HUES6 (cell line): ENCODE results near the gene LTA.
A peak's percentile ranks its signal among the peaks of the same experiment; 100 is the strongest.

Experiments used
- H3K27ac ChIP-seq: 2 replicates; pipeline ENCODE4 v1.7.0; 2013; ENCODE audit warnings: low read depth, mild to moderate bottlenecking, low read length, inconsistent platforms
- H3K27me3 ChIP-seq: 2 replicates; pipeline ENCODE4 v1.6.1; 2013; ENCODE audit warnings: low read length; ENCODE audit not compliant: control insufficient read depth, insufficient read depth
- H3K36me3 ChIP-seq: 2 replicates; pipeline ENCODE4 v1.6.1; 2013; ENCODE audit warnings: low read length; ENCODE audit not compliant: control insufficient read depth, insufficient read depth
- H3K4me1 ChIP-seq: 2 replicates; pipeline ENCODE4 v1.6.1; 2013; ENCODE audit warnings: low read length; ENCODE audit not compliant: control insufficient read depth, insufficient read depth
- H3K4me3 ChIP-seq: 2 replicates; pipeline ENCODE4 v1.5.1; 2013; ENCODE audit warnings: low read depth, low read length
- H3K9ac ChIP-seq: one replicate; pipeline ENCODE4 v1.6.1; 2013; ENCODE audit warnings: mild to moderate bottlenecking, low read length
- H3K9me3 ChIP-seq: 2 replicates; pipeline ENCODE4 v1.6.1; 2013; ENCODE audit warnings: low read depth, low read length; ENCODE audit not compliant: control insufficient read depth, insufficient read depth

LTA gene

DNA sequence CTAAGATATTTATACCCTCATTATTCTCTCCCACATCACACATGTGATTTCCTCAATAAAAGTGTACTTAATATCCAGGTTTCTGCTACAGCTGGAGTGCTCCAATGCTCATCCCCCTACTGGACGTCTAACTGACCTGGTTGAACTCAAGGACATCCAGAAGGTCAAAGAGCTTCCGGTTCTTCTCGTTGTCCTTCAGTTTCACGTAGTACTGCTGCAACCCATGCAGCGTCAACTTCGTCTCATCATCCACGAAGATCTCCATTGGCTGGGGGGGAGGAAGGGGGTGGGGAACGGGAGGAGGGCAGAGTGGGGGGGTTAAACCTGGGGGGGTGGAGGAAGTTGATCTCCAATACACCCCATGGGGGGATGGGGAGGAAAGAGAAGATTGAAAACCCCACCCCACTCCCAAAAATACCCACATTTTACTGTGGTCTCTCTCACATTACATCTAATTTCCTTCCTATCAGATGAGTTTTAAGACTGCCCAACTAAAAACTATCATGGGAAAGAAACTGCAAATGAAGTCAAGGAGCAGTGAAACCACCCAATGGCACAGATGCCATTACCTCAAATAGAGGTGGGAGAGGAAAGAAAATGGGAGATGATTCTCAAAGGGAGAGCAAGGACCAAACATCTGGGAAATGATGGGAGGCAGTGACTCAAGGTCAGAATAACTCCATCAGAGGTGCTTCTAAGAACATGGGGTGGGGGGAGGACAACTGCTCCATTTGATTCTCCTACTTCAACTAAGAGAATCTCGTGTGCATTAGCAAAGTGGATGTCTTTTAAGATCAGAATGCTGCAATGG is 39.2 kb upstream of the LTA start:
- H3K9ac ChIP-seq = no peak overlapping the region
- peaks cover 7% of the 10 kb centered on the region for H3K4me1 ChIP-seq
- no peak overlapping the region for H3K27ac ChIP-seq
- H3K27me3 ChIP-seq = no peaks in the 10 kb centered on the region
- H3K4me3 ChIP-seq = no peak overlapping the region
- peaks cover 85% of the 10 kb centered on the region for H3K36me3 ChIP-seq
- no peaks in the 10 kb centered on the region for H3K9me3 ChIP-seq

- no peaks in the 10 kb centered on the region for H3K9me3 ChIP-seq
- H3K4me1 ChIP-seq = peaks cover 7% of the 10 kb centered on the region
- peaks cover 91% of the 10 kb centered on the region for H3K36me3 ChIP-seq
- H3K4me3 ChIP-seq = no peak overlapping the region
- no peaks in the 10 kb centered on the region for H3K27me3 ChIP-seq
- H3K27ac ChIP-seq = no peak overlapping the region
- no peak overlapping the region for H3K9ac ChIP-seq
Measured at GRCh38 chr6:31533455-31533841, 38.6 kb upstream of the LTA start.

DNA sequence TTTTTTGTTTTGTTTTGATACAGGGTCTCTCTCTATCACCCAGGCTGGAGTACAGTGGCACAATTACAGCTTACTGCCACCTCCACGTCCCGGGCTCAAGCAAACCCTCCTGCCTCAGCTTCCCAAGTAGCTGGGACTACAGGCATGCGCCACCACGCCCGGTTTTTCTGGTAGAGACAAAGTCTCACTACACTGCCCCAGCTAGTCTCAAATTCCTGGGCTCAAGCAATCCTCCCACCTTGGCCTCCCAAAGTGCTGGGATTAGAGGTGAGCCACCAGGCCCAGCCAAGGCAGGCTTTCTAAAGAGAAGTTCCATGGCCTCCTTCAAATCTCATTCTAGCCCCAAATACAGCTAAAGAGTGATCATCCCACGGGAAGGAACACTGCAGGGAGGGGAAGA is 38.1 kb upstream of the LTA start:
- no peak overlapping the region for H3K9ac ChIP-seq
- peaks cover 9% of the 10 kb centered on the region for H3K4me1 ChIP-seq
- no peaks in the 10 kb centered on the region for H3K27me3 ChIP-seq
- H3K9me3 ChIP-seq = no peaks in the 10 kb centered on the region
- no peak overlapping the region for H3K4me3 ChIP-seq
- H3K36me3 ChIP-seq = peaks cover 96% of the 10 kb centered on the region
- no peak overlapping the region for H3K27ac ChIP-seq

DNA sequence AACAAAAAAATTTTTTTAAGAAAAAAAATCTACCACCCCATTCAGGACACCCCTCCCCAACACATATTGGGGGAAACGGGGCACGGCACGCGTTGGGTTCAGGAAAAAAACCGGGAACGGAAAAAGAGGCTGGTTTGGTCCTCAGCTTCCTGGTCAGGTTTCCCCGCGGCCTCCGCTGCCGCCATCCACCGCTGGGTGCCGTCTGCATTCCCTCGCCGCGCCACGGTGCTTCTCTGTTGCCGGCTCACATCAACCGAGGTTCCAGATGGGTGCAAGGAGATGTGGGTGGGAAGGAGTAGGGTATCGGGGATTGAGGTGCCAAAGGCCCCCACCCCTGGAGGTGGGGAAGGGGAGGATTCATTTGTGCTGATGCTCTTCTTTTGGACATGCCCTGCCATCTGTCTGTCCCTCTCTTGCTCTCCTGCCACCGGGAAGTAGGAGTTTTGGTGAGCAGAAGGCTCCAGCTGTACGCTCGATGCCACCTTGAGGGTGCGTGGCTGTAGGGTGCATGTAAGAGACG is 37.5 kb upstream of the LTA start:
- Histone ChIP-seq H3K27me3 (no peaks in the 10 kb centered on the region), H3K9ac (no peak overlapping the region), H3K27ac (no peak overlapping the region), H3K4me3 (no peak overlapping the region), H3K36me3 (peaks cover 99% of the 10 kb centered on the region), H3K4me1 (peaks cover 12% of the 10 kb centered on the region), H3K9me3 (no peaks in the 10 kb centered on the region)

DNA sequence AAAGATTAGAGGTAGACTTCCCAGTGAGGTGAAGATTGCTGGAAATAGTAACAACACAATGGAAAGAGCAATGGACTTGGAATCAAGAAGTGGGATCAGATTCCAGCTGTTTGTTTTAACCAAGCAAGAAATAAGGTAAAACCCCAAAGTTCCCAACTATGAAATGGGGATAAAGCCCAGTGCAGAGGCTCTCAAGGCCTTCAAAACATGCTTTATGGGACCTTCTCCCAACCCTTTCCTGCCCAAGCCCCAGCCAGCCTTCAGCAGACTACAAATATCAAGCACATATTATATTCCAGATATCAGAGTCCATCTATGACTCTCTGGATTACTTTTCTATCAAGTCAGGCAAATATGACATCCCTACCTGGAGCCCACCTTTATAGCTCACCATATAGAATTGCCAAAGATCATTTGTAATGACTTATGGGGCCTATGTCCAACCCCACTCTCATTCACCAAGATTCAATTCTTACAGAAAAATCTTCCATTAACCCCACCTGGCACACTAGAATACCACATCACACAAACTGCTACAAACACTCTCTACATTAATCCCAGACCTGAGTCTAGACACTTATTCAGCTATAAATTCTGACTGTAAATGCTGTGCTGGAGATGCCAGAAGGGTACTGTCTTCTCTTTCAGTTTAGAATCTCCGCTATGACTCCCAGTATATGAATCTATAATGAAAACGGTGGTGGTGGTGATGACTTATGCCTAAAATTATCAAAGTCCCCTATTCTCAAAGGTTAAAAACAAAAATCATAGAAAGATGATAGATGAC is 36.4 kb upstream of the LTA start:
- Histone ChIP-seq H3K4me3 (no peak overlapping the region), H3K27ac (no peak overlapping the region), H3K9me3 (no peaks in the 10 kb centered on the region), H3K9ac (no peak overlapping the region), H3K4me1 (peaks cover 17% of the 10 kb centered on the region), H3K27me3 (no peaks in the 10 kb centered on the region), H3K36me3 (peaks cover 99% of the 10 kb centered on the region)

DNA sequence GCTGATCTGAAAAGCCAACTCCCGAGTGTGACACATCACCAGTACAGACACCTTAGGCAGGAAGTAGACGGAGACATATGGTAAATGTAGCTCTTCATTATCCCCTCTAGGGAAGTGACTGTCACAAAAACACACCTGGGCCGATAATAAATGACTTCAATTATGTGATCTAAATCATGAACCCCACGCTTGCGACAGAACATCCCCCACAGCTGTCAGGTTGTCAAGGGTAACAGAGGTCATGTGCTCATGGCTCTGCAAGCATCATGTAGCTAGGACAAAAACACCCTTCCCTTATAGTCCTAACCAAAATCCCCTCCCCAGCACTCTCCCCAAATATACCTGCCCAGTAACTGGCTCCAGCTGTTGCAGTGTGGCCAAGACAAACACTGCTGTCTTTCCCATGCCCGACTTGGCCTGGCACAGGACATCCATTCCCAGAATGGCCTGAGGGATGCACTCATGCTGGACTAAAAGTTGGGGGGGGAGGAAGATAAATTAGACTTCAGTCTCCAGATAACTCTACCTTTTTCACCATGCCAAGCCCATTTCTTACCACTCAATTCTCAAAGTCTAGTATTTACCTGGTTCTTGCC is 33.2 kb upstream of the LTA start:
- Histone ChIP-seq H3K27me3 (no peaks in the 10 kb centered on the region), H3K27ac (no peak overlapping the region), H3K36me3 (peaks cover 73% of the 10 kb centered on the region), H3K9ac (no peak overlapping the region), H3K4me1 (peaks cover 17% of the 10 kb centered on the region), H3K4me3 (peak overlapping the region; percentile 78; the same call in 1 of the 2 replicates), H3K9me3 (no peaks in the 10 kb centered on the region)

GRCh38 chr6:31540640-31541039 is 31.4 kb upstream of the LTA start:
- H3K4me1 ChIP-seq = peaks cover 19% of the 10 kb centered on the region
- H3K9ac ChIP-seq = peak overlapping the region; percentile 96
- H3K36me3 ChIP-seq = peaks cover 56% of the 10 kb centered on the region
- H3K4me3 ChIP-seq = peak overlapping the region; percentile 78
- no peaks in the 10 kb centered on the region for H3K27me3 ChIP-seq
- no peaks in the 10 kb centered on the region for H3K9me3 ChIP-seq
- peak overlapping the region; percentile 94; the same call in 1 of the 2 replicates for H3K27ac ChIP-seq

DNA sequence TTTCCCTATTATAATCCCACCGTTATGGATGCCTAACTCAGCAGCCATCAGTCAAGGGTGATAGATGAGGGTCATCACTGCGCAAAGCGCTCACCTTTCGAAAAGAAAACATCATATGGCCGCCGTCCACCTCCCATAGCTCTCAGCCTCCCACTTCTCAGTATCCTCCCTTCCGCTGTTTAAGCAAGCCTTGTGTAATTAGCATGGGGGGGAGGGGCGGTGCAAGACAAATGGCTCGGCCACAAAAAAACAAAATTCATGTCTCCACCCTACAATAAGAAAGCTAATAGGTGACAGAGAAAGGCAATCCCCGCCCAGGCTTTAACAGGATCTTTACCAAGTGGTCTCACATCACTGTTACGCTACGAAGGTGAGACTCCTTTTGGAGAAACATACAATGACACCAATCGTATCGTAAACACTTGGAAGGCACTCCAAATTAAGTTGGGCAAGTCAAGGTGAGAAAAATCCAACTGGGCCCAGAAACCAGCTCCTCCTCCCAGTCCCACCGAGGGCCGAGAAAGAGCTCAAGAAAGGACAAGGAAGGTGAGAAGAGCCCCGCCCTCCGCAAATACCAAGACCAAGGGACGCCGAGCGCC is 30.9 kb upstream of the LTA start:
- Histone ChIP-seq H3K27me3 (no peaks in the 10 kb centered on the region), H3K4me1 (peaks cover 24% of the 10 kb centered on the region), H3K27ac (peak overlapping the region; percentile 94), H3K9me3 (no peaks in the 10 kb centered on the region), H3K4me3 (peak overlapping the region; percentile 78), H3K36me3 (peaks cover 51% of the 10 kb centered on the region), H3K9ac (peak overlapping the region; percentile 96)

GRCh38 chr6:31541658-31542521 is 30.2 kb upstream of the LTA start, which contains the start of gene DDX39B:
Gene DDX39B, minus strand, starts transcription at chr6:31542003. Its CDS starts 1,471 bp downstream, at chr6:31540532.
- Histone ChIP-seq H3K36me3 (peaks cover 43% of the 10 kb centered on the region), H3K9ac (peak within 1 kb of the TSS; percentile 96), H3K9me3 (no peaks in the 10 kb centered on the region), H3K27me3 (no peaks in the 10 kb centered on the region), H3K4me1 (peaks cover 26% of the 10 kb centered on the region), H3K4me3 (peak within 1 kb of the TSS; percentile 78), H3K27ac (peak within 1 kb of the TSS; percentile 94)

DNA sequence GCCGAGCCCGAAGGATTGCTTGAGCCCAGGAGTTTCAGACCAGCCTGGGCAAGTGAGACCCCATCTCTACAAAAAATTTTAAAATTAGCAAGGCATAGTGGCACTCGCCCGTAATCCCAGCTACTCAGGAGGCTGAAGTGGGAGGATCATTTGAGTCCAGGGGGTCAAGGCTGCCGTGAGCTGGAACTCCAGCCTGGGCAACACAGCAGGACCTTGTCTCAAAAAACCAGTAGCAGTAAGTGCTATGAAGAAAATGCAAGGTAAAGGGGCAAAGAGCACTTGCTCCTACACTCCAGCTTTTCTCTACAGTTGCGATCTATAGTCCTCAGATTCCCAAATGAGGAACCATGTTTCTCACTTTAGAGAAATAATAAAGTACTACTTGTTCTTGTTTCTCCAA is 28.4 kb upstream of the LTA start:
- H3K27ac ChIP-seq = no peak overlapping the region
- H3K4me3 ChIP-seq = no peak overlapping the region
- no peaks in the 10 kb centered on the region for H3K9me3 ChIP-seq
- peaks cover 32% of the 10 kb centered on the region for H3K36me3 ChIP-seq
- H3K27me3 ChIP-seq = no peaks in the 10 kb centered on the region
- no peak overlapping the region for H3K9ac ChIP-seq
- peaks cover 31% of the 10 kb centered on the region for H3K4me1 ChIP-seq
